HG03460 (cell line): ENCODE measurements around the gene DUSP7.

Source experiments
- ATAC-seq: cut with Tn5 transposase; IDR thresholded peaks from one replicate; pipeline ENCODE4 v1.9.1; 2021; ENCODE audit not compliant: unreplicated experiment

DUSP7 gene

DNA sequence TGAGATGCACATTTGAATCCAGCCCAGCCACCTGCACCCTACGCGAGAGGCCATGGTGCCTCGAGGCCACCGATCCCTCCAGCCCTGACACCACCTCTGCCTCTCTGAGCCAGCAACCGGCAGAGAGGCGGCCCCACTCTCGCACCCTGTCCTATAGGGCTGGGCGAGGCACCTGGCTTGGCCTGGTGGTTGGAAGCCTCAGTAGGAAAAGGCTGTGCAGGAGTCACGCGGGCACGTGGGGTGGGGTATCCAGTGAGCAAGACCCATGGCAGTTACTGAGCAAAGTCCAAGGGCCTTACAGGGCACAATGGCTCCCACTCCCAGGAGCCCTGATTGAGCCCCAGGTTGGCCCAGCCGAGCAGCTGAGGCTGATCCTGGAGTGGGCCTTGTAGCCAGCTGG lies 12.4 kb upstream of the DUSP7 start:
- no peak for ATAC-seq

DNA sequence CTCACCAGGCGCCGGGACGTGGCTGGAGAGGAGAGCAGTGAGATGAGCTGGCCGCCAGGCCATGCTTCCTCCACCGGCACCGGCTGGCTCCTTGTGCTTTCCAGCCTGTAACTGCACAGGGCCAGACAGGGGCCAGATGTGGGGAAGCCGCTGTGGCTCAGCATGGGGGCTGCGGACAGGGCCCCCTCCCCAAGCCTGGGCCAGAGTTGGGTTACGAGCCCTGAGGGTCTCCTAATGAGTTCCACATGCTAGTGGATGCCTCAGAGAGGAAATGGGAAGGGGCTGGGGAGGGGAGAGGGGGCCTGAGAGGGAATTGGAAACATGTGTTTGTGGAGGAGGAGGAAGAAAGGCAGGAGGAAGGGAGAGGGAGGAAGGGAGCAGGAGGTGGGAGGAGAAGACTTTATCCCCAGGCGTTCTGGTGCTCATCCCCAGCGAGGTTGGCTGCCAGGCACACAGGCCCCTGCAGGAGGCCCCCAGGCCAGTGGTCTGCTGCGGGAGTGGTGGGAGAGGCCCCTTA lies 11.7 kb upstream of the DUSP7 start:
- ATAC-seq: no peak

DNA sequence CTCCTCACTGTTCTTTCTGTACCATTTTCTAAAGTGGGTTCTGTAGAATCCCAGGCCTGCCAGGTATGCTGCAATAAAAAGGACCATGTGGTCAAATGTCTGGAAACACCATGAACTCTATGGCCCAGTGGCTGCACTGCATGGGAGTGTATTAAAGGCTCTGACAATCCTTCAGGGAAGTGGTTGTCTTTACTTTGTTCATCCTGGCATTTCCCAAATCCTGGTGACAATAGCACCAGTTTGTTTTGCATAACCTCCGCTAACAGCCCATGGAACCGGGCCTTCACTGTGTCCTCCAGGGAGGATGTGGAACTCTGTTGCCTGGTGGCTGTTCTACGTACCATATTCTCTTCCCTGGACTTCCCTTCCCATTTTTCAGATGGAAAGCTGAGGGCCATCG lies 11.2 kb upstream of the DUSP7 start:
- ATAC-seq: no peak

DNA sequence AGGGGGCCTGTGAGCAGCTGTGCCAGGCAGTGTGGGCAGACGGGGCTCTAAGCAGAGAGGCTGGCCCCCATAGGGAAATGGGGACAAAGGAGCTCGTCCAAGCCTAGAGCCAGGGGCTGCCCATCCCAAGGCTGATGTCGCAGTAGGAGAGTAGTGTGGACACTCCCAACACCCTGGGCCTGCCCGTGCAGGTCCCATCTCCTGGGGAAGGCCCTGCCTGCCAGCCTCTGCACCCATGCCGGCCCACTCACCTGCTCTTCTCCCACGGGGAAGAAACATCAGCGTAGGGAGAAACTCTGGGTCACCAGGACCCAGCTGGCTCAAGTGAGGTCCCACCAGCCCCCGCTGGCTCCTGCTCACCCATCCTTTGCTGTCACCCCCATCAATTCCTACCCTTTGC lies 10.7 kb upstream of the DUSP7 start:
- ATAC-seq: no peak

DNA sequence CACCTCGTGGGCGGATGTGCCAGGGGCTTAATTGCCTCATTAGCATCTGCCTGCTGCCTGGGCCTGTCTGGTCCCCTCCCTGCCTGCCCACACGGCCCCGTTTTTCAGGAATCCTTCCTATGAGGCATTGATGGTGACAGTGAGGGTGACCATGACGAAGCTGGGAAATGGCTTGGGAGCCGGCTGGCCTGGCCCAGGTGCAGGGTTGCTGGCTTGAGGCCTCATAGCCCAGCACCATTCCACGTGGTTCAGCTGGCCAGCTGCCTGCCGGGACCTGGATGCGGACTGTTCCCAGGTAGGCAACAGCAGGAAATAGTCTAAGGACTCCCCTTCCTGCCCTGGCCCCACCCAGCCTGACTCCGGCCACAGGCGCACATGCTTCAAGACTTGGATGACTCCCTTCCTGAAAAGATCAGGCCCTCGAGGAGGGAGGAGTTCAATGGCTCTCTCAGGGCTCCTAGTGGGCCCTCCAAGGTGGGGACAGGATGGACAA lies 8.9 kb upstream of the DUSP7 start:
- no peak for ATAC-seq

DNA sequence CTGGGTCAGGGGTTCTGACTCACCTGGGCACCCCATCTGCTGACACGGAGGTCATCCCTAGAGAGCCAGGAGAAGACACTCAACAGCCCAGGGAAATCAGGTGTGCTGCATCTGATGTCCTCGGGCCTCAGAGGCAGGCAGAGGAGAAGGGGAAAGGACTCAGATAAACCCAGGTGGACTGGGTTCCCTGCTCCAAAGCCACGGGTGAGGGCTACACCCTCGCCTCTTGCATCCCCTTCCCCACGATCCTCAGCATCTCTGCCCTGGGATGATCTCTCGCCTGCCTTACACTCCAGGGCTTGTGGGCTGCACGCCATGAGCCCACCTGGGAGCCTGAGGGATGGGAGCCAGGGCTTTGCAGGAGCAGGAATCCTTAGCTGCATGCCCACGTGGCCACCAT lies 8.2 kb upstream of the DUSP7 start:
- no peak for ATAC-seq

DNA sequence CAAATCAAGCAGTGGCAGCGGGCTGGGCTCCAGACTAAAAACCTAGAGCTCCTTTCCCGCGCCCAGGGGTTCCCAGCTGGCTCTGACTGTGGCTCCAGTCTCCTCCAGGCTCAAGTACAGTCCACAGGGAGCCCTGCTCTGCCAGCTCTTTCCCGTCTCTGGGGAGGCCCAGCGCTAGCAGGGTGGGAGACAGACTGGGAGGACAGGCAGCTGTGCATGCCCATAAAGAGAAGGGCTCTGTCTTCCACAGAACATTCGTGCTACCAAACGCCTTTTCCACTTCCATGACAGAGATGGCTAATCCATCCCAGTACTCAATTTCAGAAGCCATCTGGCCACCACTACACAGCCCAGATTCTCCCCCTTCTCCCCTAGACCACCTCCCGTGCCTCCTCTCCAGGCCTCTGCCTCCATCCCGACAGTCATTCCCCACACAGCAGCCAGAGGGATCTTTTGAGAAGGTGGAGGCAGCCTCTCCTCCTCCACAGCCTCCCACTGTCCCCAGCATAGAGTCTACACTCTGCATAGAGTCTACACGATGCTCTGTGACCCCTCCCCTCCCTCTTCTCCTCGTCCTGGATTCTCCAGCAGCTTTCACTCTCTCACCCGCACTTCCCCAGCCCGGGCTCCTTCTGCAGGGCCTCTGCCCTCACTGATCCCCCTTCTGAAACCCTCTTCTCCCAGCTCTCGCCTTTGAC lies 6.8 kb upstream of the DUSP7 start:
- ATAC-seq: no peak

DNA sequence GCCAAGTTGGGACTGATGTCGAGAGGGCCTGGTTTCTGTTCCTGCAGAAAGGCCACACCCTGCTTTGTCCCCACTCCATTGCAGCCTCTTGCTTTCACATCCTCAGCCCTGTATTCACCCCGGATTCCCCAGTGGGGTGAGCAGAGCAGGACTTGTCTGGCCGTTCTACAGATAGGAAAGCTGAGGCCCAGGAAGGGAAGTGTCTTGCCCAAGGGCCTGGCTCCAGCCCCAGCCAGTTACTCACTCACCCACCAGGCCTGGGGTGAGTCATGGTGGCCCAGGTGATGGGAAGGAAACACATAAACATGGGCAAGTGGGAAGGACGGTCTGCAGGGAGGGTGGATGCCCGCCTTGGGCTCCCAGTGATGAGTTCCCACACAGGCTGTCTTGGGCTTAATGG lies 6.1 kb upstream of the DUSP7 start:
- ATAC-seq: no peak

DNA sequence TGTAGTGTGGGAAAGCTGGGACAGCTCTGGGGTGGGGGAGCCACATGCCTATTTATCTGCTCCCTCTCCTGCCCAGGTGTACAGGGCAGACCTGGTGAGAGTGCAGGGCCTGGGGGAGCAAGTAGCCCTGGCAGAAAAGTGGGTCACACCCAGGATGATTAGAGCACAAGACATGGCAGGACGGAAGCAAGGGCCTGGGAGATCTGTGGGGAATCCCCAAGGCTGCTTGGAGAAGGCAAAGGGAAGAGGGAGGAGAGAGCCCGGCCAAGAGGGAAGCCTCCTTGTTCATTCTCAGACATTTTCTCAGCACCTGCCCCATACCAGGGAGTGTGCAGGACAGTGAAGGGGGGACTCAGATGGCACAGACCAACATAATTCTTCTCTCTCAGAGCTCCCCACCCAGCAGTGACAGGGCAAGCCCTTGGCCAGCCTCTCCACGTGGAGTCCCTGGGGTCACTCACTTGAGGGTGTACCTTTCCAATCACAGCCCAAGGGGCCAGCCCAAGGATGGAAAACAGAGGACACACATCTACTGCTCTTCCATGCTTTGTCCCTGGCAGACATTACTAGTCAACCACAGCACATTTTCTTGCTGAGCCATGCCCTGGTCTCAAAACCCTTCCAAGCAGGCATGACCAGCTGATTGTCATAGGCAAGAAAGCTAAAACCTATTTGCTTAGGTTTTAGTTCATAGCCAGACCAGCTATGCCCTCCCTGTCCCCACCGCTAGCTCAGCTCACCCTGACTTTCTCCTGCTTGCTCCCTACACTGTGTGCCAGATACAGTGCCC lies 4.9 kb upstream of the DUSP7 start:
- ATAC-seq: no peak

DNA sequence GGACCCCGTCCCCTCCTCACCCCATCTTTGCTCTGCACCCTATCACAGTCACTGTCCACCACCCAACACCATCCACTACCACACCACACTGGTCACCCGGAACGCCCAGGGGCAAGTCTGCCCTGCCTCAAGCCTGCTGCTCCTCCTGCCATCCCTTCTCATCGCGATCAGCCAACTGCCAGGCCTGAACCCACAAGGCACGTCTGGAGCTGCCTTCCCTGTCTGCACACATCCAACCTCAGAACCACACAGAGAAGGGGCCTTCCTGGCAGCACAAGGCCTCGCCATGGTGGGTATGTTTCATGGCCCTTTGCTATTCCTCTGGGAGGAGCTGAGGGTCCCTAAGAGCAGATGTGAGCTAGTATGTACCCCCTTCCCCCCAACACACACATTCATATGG lies 3.4 kb upstream of the DUSP7 start:
- ATAC-seq: no peak

DNA sequence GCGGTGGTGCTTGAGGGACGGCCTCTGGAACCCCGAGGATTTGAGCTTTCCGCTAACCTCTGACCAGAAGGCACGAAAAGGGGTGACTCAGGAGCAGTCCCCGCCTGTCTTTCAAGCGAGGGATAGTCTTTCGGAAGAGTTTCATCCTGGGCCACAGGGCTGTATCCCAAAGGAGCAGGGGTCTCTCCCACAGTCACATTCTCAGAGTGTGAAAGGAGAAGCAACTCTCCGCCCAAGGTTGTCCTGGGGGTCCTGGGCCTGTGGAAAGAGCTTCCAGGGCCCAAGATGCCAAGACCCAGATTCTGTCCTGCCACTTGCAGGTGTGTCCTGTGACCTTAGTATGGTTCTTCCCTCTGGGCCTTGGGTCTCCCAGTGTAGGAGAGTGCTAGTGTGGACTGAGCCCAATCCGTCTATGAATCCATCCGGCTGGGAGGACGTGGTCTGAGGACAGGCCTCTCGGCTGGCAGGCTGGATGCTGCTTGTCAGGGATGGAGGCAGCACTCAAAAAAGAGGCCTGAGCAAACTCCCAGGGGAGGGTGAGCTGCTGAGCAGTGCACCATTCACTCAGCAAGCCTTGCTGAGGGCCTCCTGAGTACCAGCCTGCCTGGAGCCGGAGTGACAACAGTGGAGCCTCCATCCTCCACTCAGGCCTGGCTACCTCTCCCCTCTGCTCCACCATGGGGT lies 1.6 kb upstream of the DUSP7 start:
- ATAC-seq: no peak

DNA sequence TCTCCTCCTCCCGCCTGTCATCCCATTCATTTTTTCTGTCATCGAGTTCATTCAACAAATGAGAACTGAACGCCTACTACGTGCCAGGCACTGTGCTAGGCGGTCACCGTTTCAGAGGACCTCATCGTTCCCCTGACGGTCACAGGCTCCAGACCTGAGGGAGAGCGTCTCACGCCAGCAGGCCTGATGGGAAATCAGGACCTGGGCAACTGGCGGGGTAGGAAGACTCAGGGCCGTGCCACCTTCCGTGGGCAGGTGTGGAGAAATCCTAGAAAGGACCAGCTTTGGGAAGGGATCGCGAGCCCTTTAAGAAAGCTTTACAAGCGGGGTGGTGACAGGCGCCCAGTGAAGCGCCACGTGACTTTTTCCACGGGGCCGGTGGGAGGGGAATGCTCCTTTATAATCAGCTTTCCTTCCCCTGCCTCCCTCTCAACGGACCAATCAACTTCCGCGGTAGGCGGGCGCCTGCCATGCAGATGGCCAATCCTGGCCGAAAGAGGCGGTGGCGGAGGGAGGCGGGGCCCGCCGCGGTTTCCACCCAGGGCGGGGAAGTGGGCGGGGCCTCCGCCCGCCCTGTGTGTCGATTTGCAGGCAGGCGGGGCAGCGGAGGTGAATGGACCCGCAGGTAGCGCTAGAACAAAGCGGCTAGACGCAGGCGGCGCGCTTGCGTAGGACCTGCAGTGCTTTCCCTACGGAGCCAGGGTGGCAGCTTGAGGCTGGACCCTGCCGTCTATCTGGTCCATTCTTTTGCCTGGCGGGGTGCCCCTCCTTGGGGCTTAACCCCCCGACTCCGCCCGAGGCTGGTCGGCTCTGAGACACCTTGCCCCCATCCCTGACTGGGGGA lies 819 bp upstream of the DUSP7 start:
- peak; percentile 70 for ATAC-seq

DNA sequence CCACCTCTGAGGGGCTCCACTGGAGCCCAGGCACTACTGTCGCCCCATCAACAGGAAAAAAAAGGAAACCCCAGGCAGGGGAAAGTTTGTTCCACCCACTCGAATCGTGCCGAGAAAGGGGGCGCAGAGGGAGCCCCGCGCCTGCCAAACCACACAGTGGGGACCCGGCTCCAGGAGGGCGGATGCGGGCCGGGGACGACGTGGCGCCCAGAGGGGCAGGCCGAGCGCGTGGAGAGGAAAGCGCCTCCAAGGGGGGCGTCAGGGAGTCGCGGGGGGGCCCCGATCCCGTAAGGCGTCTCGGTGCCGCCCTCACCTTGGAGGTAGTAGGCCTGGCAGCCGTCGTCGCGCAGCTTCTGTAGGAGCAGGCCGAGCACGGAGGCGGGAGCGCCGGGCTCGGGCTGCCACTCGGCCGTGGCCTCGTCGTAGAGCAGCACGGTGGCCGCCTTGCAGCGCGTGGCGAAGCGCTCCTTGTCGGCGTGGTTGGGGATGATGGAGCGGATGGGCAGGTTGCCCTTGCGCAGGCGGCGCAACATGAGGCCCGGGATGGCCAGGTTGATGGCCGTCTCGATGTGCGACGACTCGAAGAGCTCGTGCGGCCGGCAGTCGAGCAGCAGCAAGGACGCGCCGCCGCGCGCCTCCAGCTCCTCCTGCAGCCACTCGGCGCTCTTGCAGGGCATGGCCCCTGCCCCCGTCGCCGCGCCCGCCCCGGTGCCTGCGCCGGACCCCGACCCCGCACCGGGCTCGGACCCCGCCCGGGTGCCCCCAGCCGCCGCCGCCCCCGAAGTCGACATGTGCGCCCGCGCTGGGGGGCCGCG lies 627 bp downstream of the DUSP7 start:
- peak; percentile 8 for ATAC-seq

DNA sequence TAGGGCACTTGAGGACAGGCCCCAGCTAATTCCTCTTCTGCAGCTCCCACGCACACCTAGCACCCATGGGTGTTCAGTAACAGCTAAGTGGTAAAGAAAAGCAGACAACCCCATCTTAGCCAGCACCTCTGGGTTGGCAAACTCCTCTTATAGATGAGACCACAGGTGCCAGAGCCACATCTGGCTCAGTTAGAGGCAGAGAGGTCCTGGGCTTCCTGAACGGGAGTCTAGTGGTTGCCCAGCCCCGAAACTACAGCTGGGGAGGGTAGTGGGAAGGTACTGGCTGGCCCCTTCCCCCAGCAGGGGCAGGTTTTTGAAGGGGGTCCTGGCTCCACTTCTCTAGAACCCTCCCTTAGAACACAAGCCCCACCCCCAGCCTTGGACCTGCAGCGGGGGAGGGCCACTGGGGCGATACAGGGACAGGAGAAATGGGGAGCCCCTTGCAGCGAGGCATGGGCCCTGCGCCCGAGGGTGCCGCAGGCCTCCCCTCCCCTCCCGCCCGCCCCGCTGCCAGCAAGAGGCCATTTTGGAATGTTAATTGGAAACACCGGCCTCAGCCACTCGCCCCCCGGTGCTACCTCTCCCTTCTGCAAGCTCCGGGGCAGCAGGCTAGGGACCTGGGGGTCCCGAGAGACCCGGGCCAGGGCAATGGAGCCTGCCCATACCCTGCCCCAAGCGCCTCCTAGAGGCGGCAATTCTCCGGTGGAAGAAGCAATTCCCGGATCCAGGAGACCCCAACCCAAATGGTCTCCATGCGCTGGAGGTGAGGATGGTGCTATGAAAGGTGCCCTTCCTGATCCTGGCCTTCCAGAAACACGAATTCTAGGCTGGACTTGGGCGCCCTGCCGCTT lies 1.5 kb downstream of the DUSP7 start:
- ATAC-seq: no peak

DNA sequence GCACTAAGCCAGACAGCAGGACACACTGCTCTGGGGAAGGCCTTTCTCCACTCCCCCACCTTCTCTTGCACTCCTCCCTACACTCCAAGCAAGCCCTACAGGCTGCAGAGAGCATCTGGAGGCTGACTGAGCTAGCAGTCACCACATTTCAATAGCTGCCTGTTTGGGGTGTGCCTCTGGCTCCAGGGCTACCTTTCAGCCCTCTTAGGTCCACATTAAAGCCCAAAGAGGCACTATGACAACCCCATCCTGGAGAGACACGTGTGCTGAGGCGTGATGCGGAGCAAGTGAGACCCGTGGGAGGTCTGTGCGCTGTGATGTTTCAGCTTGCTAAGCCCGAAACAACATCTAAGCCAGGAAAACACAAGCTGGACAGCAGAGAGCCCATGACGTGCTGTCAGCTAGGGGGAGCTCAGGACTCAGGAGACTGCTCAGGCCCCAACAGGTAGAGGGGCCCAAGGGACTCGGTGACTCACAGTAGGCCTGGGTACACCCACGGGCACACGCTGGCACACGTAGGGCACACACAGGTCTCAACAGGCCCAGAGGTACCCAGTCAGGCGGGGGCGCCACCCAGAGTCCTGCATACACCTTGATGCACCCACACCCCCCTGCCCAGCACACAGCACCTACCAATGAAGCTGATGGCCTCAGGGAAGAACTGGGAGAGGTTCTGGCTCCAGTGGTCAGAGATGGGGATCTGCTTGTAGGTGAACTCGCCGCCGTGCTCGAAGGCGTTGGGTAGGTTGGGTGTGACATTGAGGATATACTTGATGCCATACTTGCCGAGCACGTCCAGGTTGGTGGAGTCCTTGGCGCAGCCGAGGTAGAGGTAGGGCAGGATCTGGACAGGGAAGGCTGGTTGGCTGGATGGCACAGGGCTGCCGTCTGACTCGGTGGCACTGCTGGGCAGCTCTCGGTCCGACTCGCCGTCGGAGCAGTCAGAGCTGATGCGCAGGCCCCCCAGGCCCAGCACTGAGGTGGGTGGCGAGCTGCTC lies 2.8 kb downstream of the DUSP7 start:
- no peak for ATAC-seq

DNA sequence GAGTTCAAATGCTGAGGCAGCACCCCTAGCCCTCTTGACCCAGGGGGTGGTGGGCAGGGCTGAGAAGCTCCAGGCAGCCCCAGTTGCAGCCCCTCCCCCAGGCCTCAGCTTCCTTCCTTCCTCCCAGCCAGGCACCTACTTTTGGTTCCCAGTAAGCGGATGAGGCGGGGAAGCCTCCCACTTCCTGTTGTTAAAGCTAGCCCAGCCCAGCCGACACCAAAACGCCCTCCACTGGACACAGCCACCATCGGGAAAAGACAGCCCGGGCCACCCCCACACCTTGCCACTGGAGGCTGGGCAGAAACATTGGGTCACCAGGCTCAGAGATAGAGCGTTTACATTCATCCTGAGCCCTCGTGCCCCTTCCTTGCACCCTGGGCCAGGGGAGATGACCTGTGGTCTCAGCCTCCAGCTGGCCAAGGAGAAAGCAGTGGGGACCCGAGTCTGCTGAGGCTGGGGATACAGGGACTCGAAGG lies 3.5 kb downstream of the DUSP7 start:
- ATAC-seq: no peak

DNA sequence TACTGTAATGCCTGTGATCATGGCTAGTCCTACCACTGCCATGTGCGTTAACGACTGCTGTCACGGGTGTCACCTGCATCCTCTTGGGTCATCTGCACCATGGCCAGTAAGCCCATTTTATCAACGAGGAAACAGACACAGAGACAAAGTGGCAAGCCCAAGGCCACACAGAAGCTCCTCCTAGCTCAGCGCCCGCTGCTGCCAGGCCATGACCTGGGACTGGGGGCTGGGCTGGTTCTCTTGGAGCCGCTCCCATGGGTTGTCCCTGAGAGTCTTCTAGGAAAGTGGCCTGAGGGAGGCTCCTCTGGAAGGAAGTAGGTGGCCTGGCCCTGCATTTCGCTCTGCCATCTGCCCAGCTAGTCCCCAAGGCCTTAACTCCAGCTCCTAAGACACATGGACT lies 4.9 kb downstream of the DUSP7 start:
- no peak for ATAC-seq

DNA sequence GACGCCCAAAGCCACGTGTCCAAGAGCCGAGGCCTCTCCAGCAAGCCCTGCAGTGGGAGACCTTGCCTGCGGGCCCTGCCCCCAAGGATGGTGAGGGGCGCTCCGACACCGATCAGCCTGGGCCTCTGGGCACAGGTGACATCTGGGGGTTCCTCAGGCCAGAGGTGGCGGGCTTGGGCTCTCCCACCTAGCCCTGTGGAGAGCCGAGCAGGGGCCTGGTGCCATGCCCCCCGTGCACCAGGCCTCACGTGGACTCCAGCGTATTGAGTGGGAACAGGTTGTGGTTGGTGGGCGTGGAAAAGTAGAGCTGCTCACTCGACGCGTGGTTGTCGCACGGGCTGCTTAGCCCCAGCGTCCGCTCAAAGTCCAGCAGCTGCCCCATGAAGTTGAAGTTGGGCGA lies 5.8 kb downstream of the DUSP7 start:
- no peak for ATAC-seq
